HG02763 (cell line): ENCODE data around the gene FOXK2.
"Not testable (repeated sequence)": the region's sequence is repeated elsewhere in the genome, so short reads cannot be mapped to it uniquely, and the experiment has no call there.

Source experiments
- ATAC-seq: cut with Tn5 transposase; IDR thresholded peaks from one replicate; pipeline ENCODE4 v1.9.1; 2021; ENCODE audit warnings: mild to moderate bottlenecking, moderate library complexity; ENCODE audit not compliant: unreplicated experiment

Gene FOXK2

DNA sequence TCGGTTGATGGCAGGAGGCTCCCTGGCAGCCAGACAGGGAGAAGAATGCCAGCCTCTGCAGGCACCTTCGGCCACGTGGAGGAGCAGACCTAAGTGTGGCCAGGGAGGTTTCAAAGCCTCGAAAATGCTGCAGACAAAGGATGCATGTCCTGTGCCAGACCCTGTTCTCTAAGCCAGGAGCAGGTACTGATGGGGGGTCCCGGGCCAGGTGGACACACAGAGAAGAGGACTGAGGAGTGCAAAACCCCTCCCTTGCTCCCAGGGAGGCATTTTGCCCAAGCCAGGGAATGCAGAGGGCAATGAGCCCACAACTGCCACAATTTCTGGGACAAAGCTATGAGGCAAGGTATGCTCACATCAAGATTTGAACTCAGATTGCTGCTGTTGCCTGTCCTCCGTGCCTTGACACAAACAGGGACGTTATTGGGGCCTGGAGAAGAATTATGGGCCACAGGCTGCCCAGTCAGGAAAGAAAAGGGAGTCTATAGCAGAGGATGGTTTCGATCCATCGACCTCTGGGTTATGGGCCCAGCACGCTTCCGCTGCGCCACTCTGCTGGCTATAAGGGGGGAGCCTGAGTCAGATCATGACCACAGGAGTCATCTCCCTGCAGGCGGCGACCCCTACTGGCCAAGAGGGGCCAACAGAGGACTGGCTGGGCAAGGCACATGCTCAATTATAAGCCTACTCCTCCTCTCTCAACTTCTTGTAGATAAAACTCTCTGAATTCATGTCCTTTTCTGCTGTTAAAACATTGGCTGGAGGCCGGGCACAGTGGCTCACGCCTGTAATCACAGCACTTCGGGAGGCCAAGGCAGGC lies 25.1 kb upstream of the FOXK2 start:
- ATAC-seq = no peak

DNA sequence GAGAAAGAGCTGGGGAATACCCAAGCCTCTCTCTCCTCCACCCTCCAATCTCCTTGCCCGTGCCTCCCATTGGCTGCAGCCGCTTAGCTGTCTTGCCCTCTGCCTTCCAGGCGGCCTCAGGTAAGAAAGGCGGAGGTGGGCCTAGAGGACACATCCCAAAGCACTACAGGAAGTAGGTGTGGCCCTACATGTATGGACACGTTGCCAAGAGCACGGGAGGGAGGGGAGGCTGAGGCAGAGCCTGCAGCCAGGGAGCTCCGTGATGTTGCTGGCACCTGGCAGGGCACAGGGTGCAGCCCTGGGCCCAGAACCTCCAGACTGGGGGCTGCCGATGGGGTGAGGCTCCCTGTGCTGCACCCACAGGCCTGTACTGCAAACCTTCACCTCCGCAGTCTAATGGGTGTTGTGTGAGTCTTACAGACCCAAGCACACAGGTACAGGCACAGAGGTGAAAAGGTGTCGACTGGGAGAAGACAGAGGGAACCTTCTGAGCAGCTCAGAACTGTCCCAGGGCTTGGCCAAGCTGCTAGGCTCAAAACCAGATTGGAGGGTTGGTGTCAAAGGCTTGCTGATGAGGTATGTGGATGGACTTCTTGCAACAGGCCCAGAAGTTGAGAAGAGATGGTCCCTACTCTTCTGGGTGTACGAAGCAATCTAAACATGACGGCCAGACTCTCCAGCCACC lies 23.5 kb upstream of the FOXK2 start:
- ATAC-seq = no peak

DNA sequence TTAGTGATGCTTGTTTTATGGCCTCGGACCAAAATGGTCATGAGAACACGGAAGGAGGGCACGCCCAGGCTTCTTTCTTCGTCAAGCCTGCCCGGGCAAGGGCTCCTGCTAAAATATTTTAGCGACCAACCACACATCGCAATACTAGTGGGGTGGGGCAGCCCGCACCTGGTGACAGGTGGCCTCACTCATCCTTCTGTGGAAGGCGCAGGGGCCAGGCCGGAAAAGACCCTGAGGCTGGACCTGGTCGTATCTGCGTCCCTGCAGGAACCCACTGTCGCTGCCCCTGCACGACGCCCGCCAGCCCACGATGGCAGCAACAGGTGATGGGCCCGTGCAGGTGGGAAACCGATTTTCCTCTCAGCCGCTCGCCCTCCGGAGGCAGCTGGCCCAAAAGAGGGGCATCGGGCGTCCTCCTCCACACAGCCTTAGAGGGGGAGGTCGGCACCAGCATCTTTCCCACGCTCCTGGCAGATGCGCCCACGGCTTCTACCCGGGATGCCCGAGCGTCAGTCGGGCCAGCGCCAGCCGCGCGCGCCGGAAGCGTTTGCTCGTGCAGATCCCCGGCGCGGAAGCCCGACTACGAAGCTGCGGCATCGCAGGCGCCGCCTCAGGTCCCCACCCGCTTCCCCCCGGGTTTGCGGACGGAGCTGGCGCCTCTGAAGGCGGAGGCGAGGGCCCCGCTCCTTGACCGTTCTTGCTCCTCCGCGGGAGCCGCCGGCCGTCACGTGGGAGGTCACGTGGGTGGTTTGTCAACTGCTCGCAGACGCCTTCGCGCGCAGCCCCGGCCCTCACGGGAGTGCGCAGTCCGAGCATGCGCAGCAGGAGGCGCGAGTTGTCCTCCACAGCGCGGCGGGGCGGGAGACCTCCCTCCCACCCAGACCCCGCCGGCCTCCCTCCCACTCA lies 22.8 kb upstream of the FOXK2 start:
- peak; percentile 67 for ATAC-seq

DNA sequence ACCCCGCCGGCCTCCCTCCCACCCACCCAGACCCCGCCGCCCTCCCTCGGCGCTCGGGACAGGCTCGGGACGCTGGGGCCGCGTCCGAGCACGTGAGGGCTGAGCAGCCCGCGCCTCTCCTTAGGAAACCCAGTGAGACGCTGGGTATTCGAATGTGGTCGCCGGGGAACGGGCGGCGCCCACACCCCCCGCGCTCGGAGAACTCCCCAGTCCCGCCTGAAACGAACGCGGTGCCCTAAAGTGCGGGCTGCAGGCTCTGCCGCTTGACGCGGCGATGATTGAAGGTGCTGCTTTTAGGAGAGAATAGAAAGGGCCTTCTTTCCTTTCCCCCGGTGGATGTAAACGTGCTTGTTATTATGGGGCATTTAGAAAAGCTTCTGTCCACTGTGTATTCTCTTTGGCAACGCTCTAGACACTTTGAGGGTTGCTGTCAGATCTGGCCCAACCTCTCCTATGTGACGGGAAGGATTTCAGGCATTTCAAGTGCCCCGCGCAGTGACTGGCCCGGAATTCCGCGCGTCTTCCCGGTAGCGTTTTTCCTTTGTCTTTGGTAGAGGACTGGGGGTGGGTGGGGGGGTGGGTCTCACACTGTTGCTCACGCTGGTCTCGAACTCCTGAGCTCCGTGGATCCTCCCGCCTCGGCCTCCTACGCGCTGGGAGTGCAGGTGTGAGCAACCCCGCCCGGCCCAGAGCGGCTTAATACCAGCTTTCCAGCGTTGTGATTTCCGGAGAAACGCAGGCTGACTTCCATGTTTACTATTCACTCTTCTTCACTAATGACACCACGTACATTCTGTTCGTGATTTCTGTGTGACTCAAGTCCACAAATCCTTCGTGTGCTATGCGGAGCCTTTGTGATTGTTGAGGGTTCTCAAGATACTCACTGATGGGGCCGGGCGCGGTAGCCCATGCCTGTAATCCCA lies 21.8 kb upstream of the FOXK2 start:
- ATAC-seq = no peak

DNA sequence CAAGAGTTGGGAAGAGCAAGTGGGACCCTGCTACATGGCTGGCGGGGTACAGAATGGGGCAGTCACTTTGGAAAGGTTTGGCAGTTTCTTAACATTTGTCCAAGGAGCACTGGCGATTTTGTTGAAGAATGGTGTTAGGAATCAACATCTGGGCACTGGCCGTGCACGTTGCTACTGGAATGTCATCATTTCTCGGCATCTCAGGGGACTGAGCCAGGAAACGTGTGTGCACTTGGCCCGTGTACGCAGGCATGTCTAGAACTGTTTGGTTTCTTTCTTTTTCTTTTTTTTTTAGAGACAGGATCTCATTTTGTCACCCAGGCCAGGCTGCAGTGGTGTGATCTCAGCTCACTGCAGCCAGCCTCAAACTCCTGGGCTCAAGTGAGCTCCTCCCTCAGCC lies 17.3 kb upstream of the FOXK2 start:
- ATAC-seq = no peak

DNA sequence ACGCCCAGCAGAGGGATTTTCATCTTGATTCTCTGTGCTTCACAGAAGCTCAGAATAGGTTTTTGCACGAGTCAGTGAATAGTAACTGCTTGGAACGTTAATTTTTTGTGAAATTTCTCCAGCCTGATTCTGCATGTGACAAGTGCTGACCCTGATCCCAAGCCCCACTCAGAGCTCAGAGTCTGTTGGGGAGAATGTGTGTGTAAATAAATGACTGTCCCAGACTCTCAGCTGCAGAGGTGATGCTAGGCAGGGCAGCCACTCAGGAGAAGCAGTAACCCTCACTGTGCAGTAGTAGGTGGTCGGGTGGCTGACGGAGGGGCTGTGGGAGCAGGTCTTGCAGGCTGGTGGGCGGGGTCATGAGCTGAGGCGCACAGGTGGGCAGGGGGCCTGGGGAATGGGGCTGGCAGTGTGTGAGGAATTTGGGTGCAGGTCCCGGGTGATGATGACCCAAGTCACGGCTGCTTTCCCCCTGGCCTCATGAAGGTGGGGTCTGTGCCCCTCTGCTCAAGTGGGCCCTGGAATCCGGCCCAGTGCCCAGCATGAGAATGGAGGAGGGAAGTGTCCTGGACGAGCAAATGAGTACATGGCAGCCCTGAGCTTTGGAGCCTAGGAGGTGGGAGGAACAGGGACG lies 16.3 kb upstream of the FOXK2 start:
- no peak for ATAC-seq

DNA sequence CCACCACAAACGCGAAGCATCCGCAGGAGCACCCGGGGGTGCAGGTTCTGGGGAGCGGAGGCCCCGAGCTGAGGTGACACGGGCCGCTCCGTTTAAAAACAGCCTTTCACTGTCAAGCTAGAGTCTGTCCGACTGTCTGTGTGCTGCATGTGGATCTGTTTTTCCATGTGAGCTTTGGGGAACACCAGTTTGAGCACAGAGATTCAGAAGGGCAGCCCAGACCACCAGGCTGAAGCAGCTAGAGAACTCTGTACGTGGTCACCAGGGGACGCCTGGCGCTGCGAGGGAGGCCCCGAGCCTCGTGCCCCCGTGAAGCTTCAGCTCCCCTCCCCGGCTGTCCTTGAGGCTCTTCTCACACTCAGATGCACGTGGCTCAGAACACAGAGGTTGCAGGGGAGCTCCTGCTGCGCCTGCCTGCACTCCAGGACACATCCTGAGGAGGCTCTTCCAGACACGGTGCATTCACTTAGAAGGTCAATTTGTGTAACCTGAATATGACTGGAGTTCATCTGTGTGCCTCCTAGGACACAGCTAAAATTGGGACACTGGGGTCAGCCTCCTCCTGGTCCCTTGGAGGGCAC lies 15.7 kb upstream of the FOXK2 start:
- ATAC-seq = no peak

DNA sequence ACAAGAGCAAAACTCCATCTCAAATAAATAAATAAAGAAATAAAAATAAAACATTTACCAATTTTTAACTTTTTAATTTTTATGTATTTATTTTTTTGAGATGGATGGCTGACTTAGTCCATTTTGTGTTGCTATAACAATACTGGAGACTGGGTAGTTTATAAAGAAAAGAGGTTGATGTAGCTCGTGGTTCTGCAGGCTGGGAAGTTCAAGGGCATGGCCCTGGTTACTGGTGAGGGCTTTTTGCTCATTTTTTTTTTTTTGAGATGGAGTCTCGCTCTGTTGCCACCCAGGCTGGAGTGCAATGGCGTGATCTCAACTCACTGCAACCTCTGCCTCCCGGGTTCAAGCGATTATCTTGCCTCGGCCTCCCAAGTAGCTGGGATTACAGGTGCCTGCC lies 14.2 kb upstream of the FOXK2 start:
- ATAC-seq = no peak

DNA sequence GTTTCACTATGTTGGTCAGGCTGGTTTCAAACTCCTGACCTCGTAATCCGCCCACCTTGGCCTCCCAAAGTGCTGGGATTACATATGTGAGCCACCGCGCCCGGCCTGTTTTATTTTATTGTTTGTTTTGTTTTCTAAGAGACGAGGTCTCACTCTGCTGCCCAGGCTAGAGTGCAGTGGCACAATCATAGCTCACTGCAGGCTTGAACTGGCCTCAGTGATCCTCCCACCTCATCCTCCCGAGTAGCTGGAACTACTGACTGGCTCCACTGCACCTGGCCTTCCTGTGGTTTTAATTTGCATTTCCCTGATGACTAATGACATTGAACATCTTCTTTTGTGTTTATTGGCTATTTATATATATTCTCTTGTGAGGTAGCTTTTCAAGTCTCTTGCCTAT lies 13.1 kb upstream of the FOXK2 start:
- ATAC-seq = peak; percentile 81

DNA sequence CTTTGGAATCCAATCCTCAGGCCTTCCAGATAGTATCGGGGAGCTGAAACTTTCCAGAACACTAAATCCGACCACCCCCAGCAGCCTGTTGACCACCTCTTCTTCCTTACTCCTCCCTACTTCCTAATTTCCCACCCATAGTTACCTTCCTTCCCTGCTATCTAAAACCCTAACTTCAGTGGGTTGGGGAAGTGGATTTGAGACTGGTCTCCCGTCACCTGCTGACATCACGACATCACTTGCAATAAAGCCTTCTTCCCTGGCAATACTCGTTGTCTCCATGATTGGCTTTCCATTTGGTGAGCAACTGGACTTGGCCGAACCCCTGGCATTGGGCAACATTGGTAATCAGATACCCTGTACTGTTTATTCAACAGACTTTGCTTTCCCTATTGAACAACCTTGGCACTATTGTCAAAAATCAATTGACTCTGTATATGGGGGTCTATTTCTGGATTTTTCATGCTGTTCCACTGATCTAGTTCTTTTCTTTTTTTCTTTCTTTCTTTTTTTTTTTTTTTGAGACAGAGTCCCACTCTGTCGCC lies 11.8 kb upstream of the FOXK2 start:
- ATAC-seq = no peak

DNA sequence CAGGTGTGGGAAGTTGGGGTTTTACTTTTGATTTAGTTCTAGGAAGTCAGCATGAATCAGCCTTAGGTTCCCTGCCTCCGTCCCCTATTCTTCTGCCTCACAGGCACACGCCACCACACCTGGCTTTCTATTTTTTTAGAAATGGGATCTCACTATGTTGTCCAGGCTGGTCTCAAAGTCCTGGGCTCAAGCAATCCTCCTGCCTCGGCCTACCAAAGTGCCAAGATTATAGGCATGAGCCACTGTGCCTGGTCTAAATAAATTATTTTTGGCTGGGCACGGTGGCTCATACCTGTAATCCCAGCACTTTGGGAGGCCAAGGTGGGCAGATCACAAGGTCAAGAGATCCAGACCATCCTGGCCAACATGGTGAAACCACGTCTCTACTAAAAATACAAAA lies 7.9 kb upstream of the FOXK2 start:
- not testable (repeated sequence) for ATAC-seq

DNA sequence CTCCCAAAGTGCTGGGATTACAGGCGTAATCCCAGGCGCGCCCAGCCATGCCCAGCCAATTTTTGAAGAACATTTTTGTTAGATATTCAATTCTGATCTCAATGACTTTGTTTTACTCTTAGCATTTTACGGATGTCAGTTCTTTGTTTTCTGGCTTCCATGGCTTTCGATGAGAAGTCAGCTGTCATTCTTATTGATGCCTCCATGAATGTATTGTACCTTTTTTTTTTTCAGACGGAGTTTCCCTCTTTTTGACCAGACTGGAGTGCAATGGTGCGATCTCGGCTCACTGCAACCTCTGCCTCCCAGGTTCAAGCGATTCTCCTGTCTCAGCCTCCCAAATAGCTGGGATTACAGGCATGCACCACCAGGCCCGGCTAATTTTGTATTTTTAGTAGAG lies 5.7 kb upstream of the FOXK2 start:
- ATAC-seq = not testable (repeated sequence)

DNA sequence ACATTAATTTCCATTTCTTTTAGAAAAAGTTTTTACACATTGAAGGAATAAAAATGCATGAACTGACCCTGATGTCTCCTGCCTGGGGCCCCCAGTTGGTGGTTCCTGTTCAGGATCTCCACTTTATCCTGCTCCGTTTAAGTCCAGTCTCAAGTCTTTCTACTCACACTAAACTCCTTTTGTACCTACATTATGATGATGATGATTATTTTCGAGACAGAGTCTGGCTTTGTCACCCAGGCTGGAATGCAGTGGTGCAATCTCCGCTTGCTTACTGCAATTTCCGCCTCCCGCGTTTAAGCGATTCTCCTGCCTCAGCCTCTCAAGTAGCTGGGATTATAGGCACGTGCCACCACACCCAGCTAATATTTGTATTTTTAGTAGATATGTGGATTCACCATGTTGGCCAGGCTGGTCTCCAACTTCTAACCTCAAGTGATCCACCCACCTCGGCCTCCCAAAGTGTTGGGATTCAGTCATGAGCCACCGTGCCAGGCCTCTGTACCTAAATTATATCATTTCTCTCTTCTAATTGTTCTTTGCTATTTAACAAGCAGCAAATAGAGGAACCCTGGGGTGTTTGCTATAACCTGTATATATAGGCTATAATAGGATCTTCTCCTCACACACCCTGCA lies 2.2 kb upstream of the FOXK2 start:
- no peak for ATAC-seq

DNA sequence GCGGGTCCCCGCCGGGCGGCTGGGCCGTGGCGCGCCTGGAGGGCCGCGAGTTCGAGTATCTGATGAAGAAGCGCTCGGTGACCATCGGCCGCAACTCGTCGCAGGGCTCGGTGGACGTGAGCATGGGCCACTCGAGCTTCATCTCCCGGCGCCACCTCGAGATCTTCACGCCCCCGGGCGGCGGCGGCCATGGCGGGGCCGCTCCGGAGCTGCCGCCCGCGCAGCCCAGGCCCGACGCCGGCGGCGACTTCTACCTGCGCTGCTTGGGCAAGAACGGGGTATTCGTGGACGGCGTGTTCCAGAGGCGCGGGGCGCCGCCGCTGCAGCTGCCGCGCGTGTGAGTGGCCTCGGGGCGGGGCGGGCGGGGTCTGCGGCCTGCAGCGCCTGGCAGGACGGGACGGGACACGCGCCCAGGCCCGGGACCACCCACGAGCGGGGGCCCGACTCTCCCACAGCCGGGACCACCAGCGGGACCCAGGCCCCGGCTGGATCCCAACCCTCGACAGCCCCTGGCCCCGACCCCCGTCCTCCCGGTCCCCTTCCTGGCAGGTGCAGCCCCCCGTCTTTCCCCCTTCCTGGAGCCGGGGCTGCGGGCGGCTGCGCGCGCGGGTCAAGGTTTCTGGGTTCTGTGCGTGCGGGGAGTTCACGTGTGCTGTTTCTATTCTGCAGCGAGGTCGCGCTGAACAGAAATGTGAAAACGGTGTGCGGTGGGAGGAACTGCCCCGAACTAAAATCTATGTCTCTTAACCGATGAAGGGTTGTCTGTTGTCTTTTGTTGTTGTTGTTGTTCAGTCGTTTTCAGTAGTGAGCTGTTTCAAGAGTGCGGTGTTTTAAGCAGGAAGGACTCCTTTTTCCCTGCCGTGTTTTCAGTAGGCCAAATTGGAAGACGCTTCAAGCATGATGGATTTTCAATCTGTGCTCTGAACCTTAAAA lies 705 bp downstream of the FOXK2 start:
- no peak for ATAC-seq

DNA sequence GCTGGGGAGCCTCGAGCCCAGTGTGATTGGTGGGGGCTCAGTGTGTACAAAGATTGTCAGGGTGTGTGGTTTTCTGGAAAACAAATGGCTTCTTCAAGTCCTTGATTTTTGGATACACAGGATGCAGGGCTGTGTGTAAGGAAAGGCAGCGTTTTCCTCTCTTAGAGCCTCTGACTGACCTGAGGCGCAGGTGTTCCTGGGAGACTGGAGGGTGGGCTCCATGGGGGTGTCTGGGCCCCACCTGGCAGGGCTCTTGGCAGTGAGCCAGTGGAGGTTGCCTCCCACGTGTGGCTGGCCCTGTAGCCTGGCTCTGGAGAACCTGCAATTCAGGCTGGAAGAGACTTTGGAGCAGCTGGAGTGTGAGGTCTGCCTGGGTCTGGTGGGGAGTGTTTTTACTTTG lies 5.0 kb downstream of the FOXK2 start:
- no peak for ATAC-seq

DNA sequence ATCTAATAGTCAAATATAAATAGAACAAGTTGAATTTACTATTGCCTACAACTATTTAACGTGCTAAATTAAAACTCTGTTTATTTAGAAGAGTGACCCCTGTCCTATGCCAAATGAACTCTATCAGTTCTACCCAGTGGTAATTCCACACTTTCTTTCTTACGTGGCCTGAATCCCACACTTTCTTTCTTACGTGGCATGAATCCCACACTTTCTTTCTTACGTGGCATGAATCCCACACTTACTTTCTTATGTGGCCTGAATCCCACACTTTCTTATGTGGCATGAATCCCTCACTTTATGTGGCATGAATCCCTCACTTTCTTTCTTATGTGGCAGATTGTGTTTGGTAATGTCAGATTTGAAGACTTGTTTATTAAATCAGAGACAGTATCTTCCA lies 6.2 kb downstream of the FOXK2 start:
- ATAC-seq = no peak

DNA sequence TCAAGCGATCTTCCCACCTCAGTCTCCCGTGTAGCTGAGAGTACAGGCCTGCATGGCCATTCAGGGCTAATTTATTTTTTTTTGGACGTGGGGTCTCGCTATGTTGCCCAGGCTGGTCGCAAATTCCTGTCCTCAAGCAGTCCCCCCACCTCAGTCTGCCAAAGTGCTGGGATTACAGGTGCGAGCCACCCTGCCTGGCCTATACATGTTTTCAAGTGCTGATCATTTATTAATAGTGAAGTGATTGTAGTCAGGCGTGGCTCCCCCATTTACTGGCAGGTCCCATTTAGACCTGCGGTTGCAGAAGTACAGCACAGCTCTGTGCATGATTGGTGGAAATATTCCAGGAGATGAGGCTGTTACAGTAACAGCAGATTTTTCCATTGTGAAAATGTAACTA lies 8.4 kb downstream of the FOXK2 start:
- no peak for ATAC-seq
